TTC549 (cell line): Measurements from ENCODE around the gene MARK3.
"Not testable (repeated sequence)": the region's sequence is repeated elsewhere in the genome, so short reads cannot be mapped to it uniquely, and the experiment has no call there.

Source experiments
- FAIRE-seq: peaks from 2 replicates; lab custom pipeline; 2012; peaks lifted over from hg19 to GRCh38; lab: Jason Lieb, UNC

The MARK3 gene

DNA sequence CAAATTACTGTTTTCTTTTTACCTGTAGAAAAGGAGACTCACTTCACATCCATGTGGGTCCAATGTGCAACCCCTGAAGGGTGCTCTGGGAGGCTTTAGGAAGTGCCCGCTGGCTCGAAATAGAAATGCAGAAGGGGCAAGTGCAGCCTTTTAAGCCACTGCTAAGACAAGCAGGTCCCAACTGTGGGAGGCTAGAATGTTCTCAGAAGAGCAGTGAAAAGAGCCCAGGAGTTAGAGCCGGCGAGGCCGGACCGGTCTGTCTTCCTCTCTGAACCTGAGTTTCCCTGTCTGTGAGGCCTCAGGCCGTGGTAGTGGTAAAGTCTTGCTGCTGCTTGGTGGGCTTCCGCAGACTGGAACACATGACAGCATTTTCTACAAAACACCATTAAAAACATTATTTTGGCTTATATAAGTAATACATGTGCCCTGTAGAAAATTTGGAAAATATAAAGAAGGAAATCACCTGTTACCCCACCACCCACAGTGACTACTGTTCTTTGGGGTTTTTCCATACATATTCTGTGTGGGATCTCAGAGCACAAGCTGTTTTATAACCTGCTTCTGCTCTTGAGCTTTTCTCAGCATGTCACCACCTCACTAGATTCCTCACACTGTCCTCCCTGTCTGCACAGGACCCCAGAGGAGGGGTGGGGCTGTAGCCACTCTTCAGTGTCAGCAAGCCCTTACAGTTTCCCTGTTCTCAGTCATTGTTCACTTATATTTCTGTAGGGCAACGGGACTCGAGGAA is 131.4 kb downstream of the MARK3 start:
- no peak for FAIRE-seq

DNA sequence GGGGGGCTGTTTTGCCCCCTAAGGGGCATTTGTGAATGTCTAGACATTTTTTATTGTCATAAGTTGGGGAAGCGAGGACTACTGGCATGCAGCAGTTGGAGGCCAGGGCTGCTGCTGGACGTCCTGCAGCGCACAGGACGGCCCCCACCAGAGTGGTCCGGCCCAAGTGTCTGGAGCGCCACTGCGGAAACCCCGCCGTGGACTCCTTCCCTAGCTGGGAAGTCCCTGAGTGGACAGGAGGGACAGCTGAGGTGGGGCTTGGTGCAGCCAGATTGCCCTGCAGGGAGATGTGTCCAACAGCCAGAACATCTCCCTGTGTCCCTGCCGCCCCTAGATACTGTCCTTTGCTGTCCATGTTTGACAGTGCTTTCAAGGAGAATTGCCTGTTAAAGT is 132.0 kb downstream of the MARK3 start:
- FAIRE-seq, result no peak

DNA sequence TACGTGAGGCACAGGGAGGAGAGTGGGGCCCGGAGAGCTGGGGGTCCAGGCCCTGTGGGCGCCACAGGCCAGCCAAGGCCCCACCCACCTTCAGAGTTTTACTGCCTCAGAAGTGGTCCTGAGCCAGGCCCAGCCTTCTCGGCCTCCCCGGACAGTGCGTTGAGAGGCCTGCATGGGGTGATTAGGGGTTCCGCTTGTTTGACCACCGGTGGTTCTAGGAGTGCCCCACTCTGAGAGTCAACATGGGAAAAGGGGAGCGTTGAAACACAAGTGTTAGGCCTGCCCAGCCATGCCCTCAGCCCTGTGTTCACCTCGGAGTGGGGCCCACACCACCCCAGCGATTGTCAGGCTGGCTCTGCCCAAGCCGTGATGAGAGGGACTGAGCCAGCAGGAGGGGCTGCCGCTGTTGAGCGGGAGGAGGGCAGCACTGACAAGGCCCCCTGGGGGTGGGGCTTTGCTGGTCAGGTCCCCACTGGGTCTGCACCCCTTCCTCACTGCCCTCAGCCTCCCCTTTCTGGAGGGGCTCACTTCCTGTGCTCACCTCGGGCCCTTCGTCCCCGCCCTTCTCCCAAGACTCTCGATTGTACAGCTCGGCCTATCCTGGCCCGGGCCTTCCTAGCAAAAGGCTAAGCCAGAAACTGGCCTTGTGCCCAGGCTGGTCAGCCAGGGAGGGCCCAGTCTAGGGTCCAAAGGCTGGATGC is 132.7 kb downstream of the MARK3 start:
- no peak for FAIRE-seq

DNA sequence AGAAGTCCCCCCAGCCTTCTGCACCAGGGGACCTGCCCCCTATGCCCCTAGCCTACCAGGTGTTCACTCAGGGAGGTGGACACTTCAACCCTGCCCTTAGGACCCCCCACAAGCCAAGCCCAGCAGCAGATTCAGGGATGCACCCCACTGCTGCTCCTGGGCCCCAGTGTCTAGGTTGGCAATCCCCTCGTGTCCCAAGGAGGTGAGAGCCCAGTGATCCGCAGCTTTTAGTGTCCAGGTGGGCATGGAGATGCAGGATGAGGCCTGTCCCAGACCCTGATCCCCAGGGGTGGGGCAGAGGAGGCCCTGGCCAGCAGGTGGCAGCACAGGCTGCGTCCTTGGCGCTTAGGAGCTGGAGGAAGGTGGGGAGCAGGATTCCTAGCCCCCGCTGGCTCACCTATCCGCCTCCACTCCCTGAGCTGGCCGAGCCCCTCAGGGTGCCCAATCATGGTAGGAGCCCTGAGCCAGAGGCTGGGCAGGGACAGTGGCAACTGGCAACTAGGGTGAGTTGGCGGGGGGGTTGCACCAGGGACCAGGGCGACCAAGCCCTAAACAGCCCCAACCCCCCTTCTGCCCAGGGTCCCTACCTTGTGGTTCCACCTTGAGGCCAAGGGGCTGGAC is 133.3 kb downstream of the MARK3 start:
- FAIRE-seq, result no peak

DNA sequence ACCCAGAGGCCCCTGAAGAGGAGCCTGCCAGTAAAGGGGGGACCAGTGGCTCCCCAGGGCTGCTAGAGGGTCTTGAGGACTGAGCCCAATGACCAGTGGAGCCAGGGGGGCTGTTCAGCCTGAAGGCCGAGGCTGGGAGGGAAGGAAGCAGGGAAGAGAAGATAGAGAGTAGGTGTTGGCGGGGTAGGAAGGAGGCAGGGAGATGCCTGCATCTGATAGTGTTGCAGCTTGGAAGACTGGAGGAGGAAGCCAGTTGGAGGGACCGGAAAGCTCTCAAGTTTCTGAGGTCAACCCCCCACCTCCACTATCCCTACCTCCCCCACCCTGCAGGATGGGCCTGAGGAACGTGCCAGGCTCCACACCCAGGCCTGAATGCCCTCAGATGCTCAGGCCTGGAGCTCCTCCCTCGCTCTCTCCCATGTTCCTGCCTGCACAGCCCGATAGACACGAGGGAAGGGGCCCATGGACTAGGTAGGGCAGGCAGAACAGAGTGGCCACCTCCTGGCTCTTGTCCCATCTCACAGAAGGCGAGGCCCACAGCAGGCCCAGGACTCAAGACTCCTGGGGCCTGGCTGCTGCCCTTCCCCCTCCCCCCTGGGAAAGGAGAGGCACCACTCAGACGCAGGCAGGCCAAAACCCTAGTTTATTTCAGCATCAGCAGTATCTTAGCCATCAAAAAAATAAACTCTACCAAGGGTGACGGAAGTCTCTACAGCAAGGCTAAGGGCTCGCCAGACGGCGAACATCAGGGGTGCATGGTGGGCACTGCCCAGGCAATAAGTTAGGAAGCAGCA is 134.0 kb downstream of the MARK3 start:
- FAIRE-seq, result no peak

DNA sequence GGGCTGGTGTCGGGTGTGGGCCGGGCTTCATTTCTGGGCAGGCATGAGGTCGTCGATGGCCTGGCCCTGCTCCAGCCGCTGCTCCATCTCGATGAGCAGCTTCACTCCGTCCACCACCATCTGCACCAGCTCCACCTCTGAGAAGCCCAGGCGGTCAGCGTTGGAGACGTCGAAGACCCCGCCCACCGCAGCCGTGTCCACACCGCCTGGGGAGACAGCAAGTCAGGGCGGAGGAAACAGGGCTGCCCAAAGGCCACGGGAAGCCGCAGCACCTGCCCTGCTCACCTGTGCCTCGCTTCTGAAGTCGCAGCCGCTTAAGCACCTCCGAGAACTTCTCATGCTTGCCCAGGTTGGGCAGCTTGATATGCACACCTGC is 134.6 kb downstream of the MARK3 start:
- no peak for FAIRE-seq

DNA sequence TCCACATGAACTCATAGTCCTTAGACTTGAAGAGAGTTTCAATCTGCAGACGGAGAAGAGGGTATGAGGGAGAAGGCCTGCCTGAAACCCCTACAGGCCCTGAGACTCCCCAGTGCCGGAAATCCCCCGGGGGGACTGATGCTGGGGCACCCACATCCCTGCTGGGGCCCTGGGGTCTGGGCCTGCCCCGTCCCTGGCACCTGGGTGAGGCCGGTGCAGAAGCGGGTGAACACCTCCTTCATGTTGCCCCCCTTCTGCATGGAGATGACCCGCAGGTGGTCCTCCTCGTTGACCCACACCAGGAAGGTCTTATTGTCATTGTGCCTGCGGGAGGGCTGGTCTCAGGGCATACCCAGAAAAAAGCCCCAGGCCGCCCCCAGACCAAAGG is 135.0 kb downstream of the MARK3 start:
- no peak for FAIRE-seq

DNA sequence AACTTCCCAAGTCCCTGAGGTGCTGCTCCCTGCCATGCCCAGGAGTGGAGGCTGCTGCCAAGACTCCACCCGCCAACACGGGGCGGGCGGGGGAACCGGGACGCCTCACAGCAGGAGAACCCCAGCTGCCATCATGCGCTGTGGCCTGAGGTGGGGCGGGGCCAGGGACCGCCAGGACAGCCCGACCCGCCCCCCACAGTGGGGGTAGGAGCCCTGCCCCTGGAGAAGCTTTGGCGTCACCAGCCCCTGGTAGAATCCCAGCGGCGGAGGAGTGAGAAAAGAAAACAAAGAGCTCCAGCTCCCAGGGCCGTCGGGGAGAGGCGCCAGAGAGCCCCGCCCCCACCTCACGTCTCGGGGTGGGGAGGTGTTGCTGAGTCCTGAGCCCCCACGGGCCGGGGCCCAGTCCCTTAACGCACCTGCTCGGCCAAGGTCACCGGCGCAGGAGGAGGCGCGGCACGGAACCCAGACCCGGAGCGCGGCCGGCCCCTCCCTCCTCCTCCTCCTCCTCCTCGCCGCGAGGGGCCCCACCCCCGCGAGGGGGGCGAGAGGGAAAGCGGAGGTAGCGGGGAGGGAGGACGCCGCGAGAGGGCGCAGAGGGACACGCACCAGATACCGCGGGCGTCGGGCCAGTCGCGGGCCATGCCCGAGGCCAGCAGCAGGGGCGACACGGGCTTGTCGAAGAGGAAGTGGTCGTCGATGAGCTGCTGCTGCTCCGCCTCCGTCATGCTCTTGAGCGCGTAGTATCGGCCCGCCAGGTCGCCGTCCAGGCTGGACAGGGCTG is 135.6 kb downstream of the MARK3 start:
- no peak for FAIRE-seq

DNA sequence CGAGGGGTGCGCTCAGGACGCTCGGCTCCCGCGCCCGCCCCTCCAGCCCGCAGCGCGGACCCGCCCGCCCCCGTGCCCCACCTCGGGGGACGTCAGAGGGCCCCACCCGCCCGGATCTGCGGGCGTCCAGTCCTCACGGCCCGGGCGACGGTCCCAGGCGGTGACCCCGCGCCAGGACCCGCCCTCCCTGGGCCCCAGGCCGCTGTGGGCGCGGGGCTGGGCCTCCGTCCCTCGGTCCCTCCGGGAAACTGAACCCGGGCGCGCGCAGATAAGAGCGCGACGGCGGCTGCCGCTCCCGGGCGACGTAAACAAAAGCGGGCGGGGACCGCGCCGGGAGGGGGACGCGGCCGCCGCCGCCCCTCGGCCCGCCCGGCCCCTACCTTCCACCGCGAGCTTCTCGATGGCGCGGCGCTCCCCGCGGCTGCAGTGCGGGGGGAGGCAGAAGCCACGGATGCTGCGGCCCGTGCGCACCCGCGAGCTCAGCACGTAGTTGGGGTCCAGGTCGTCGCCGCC is 136.3 kb downstream of the MARK3 start:
- no peak for FAIRE-seq

DNA sequence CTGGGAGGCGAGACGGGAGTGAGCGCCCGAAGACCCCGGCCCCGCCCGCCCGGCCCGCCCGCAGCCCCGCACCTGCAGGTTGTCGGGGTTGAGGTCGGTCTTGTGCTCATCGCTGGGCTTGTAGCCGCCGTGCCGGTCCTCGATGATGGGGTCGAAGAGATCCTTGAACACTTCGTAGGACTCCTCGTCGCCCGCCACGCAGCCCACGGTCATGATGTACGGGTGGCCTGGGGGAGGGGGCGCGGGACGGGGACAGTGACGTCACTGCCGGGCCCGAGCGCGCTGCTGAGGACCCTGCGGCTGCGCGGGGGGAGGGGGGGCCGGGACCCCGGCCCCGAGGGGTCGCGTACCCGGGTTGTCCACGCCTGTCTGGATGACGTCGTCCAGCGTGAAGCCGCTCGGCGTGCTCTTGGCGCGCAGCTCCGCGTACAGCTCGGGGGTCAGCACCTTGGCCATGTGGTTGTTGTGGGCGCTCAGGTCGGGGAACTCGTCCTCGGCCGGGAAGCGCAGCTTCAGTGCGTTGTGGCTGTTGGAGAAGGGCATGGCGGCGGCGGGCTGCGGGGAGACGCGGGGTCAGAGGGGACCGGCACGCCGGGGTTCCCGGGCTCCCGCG is 136.8 kb downstream of the MARK3 start:
- no peak for FAIRE-seq

DNA sequence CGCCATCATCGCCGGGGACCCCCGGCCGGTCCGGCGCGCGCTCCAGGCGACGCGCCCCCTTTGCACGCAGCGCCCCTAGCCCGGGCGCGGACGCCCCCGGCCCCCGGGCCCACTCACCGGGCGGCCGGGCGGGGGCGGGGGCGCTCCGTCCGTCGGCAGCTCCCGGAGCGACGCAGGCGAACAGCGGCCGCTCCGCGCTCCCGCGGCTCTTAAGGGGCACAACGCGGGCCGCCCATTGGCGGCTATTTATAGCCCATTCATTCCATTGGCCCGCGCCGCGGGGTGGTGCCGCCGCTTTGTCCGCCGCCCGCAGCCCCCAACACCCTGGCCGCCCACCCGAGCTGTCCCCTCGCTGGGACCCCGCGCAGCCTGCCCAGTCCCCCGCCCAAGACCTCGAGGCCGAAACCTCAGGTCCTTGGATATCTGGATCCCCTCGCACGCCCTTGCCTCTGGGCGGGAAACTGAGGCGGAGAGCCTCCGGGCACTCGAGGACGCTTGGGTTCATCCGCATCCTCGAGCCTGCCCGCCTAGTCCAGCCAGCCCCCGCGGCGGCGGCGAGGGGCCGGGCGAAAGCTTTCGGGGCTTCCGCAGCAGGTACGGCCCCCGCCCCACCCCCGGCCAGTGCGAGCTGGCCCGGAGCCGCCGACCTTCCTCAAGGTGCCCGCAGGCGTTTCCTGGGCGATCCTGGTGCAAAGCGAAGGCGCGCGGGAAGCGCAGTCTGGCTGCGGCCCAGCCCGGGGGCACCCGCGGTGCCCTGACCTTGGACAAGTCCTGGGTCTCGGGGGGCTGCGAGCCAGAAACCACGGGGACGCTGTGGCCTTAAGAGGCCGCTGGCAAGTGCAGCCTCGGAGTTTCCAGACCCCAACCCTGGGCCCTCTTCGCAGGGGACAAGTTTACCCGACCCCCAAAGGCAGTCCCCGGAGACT is 137.7 kb downstream of the MARK3 start, which contains the start of gene CKB:
Gene CKB, minus strand, starts transcription at position 182 of the 926 bp plus-strand sequence. CDS start 337 bp downstream, outside the sequence.
- no peak for FAIRE-seq

DNA sequence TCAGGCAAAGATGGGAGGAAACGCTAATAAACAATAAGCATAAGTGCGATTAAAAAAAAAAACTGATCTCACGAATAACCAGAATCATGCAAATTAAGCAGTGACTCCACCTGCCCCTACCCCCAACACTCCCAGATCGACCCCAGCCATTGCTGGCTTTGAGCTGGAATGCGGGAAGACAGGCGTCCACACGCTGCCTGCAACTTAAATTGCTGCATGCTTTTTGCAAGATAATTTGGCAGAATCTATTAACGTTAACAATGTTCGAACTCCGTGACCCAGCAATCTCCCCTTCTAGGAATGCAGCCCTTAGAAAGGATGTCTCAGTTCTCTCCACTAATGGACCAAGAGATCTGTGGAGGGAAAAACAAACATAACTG is 138.3 kb downstream of the MARK3 start:
- no peak for FAIRE-seq

DNA sequence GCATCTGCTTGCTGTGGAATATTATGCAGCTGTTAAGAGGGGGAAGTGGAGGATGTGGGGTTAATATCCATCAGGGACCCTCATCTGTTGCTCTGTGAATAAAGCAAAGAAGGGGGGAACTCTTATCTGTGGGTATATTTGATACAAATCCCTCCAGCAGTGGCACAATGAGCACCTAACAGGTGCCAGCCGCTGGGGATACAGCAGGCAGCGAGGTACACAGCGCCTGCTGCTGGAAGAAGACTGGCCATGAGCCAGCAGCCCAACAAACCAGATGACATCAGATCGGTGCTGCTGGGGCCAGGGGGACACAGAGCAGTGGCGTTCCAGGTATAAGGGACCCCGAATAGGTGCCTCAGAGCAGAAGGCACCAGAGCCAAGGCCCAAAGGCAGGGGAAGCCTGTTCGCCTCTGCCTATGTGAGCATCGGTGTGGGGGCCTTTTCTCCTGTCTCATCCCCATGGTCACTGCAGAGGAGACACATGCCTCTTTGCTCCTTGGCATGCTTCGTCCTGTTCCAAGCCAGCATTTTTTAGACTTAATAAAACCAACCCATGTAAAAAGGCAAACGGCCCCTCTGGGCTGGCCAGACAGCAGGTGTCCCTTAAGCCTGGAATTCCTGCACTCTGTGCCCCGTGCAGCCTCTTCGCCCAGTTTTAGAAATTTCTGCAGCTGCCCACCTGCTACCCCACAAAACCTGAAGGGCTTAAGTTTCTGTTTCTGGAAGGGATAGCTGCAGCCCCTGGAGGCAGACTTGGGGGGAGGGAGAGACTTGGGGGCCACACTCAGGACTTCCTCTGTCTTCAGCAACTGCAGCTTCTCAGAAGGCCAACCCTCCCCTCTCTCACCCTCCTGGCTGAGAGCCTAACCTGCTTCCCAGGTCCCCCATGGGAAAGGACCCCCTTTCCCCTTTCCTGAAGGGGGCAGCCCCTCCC is 139.1 kb downstream of the MARK3 start:
- no peak for FAIRE-seq

DNA sequence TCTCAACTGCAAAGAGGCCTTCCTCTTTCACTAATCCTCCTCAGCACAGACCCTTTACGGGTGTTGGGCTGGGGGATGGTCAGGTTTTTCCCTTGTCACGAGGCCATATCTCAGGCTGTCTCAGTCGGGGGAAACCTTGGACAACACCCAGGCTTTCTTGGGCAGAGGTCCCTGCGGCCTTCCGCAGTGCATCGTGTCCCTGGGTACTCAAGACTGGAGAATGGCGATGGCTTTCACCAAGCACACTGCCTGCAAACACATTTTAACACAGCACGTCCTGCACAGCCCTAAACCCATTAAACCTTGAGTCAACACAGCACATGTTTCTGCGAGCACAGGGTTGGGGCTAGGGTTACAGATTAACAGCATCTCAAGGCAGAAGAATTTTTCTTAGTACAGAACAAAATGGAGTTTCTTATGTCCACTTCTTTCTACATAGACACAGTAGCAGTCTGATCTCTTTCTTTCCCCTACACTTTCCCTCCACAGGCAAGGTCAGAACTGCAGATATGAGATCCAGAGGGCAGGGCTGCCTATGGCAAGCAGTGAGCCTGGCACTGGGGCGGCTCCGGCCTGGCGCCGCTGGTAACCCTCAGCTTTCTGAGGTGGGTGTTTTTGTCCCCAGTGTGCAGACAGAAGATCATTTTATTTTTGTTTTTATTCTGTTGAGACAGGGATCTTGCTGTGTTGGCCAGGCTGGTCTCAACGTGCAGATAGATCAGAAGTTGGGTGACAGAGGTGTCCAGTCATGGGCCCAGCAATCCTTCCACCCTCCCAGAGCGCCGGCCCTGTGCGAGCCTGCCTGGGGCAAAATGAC is 140.4 kb downstream of the MARK3 start:
- FAIRE-seq, result not testable (repeated sequence)

DNA sequence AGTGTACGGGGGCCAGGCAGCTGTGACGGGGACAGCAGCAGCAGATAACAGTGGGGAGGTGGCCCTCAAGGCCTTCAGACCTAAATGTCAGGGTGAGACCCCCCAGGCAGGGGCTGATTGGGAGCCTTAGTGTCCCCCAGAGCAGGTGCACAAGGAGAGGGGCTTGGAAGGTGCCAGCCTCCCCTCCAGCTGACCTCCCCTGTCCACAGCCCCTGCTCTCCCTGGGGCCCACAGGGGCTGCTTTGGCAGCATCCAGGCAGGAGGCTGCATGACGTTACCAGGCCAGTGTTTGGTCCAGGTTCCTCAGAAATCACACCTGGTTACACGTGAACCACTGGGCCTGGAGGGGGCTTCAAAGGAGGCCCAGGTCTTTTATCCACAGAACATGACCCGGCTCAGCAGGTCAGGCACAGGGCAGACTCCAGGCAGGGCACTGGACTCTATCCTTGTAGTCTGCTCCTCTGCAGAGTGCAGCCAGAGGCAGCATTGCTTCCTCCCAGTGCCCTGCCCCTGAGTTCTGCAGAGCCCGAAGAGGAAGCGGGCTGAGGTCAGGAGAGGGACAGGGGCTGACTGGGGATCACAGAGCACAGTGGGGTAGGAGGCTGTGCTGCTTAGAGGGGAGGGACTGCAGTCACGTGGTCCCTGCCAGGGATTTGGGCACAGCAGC is 141.2 kb downstream of the MARK3 start:
- no peak for FAIRE-seq

DNA sequence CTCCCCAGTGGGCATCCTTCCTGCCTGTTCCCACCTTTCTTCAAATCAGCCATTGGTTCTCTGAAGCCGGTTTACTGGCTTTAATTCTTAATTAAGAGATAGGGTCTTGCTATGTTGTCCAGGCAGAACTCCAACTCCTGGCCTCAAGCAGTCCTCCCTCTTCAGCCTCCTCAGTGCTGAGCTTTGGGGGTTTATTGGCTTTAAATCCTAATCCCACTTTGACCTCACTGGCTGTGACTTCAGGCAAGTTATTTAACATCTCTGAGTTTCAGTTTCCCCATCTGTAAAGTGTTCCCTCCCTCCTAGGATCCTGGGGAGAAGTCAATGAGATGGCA is 141.7 kb downstream of the MARK3 start:
- no peak for FAIRE-seq

DNA sequence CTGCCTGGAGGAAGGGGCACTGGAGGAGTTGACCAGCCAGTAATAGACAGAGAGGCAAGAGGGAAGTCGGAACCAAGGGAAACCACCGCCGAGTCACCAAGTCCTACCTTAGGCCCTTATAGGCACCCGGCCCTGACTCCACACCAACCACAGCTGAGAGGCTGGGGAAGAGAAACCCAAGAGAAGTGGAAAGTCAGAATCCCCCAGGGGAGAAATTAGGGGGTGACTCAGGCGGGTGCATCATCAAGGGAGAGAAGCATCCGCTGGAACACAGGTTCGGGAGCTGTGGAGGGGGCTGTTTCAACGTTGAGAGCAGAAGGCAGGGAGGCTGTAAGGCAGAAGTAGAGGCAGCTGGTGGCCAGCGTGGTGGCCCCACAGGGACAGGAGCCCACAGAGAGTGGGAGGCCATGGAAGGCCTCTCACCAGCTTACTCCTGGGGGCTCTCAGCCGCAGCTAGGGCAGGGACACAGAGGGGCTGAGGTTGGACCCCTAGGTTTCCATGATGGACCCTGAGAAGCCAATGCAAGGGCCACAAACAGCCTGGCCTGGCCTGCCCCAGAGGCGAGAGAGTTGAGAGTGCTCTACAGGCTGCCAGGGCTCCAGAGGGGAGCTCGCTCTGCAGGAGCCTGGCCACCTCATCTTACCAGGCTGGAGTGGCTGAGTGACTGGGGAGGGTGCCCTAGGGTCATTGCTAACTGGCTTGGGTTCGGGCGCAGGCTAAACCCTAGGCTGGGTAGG is 142.4 kb downstream of the MARK3 start:
- FAIRE-seq, result no peak
